Heart right ventricle (tissue), 16 donors: Measurements from ENCODE around the gene MRGPRX2. TPM values are rescaled to one million over a fixed set of nuclear protein-coding genes. Genes with fewer than 3 reads are reported as not detected.

ENCODE experiments used
- ATAC-seq, 8 donors: fragments of 200-7000 bp; cut with Tn5 transposase; one replicate each; pipeline ENCODE4 v1.9.1; 2020; ENCODE audit warnings: mild to moderate bottlenecking in 8 of 8, moderate library complexity in 8 of 8, moderate number of reproducible peaks in 1 of 8
- DNase-seq, 2 donors: peaks; one replicate each; pipeline ENCODE4 v3.0.0-alpha.2; 2020
- H3K27ac ChIP-seq, 10 donors: fragments of 200-600 bp; sonication (generic) in 2 of 10; one replicate each; pipeline versions ENCODE4 v1.5.0 to v1.8.0; 2020 to 2022; ENCODE audit warnings: mild to moderate bottlenecking in 3 of 10
- H3K27me3 ChIP-seq, 7 donors: fragments of 200-600 bp; one replicate each; pipeline ENCODE4 v1.8.0; 2021 to 2022; ENCODE audit warnings: mild to moderate bottlenecking in 2 of 7
- H3K36me3 ChIP-seq, 9 donors: fragments of 200-600 bp; sonication (generic) in 1 of 9; one replicate each; pipeline versions ENCODE4 v1.5.0 to v1.8.0; 2020 to 2022; ENCODE audit warnings: mild to moderate bottlenecking in 2 of 9
- H3K4me1 ChIP-seq, 9 donors: fragments of 200-600 bp; sonication (generic) in 1 of 9; one replicate each; pipeline versions ENCODE4 v1.5.0 to v1.8.0; 2020 to 2022; ENCODE audit warnings: mild to moderate bottlenecking in 4 of 9
- H3K4me3 ChIP-seq, 10 donors: fragments of 200-600 bp; sonication (generic) in 2 of 10; one replicate each; pipeline versions ENCODE4 v1.5.0 to v1.8.0; 2020 to 2022; ENCODE audit warnings: mild to moderate bottlenecking in 7 of 10, moderate library complexity in 2 of 10
- H3K9me3 ChIP-seq, 11 donors: fragments of 200-600 bp in 10 of 11; sonication (generic) in 2 of 11; one replicate each; pipeline versions ENCODE4 v1.5.0 to v1.8.0; 2013 to 2022; ENCODE audit warnings: mild to moderate bottlenecking in 2 of 11, control low read depth in 1 of 11, moderate library complexity in 1 of 11
- WGBS, 2 donors: extraction: QIAGEN DNeasy Blood & Tissue Kit; methylation state at CpG; one replicate each; pipeline ENCODE4 v1.1.7; 2013; ENCODE audit warnings: inconsistent platforms in 1 of 2; 5-methylcytosine and 5-hydroxymethylcytosine counted together
- intact Hi-C, 10 donors: fragments of 100-400 bp; cut with DNase I; formaldehyde crosslinking; loops; one replicate each; pipeline versions ENCODE4 v1.11.1 to v1.14.2; 2022
- polyA plus RNA-seq, 2 donors: library from polyadenylated mRNA; stranded (reverse); fragments of 200-250 nt; gene quantifications; one replicate each; pipeline ENCODE4 v1.2.3, GENCODE V29; 2013
- total RNA-seq, 10 donors: library from RNA; stranded (reverse); fragmentation: NEBNext Ultra II Directional in 3 of 10; extraction: Animal tissue kit (Norgen Biotek cat#: 25700) in 3 of 10; gene quantifications; one replicate each; pipeline versions ENCODE4 v1.2.1 to v1.2.4, GENCODE V29; 2021 to 2023
- TF ChIP-seq, protein P1 (sequence below), 9 donors: fragments of 200-600 bp; sonication (generic) in 2 of 9; IDR thresholded peaks; one replicate each; pipeline versions ENCODE4 v1.5.0 to v1.8.0; 2021 to 2022; ENCODE audit warnings: antibody characterized with exemption in 9 of 9, mild to moderate bottlenecking in 5 of 9, moderate library complexity in 1 of 9
- donor health status: Arrhythmogenic right ventricular cardiomyopathy.
- donor health status: ischemic (EF 13 %, LVEDD 7.1; RV severe dilation, severe dysfunction).
- donor health status: healthy with polysubstance abuse.
- donor health status: DM: no; HTN: yes; CAD: no.
- donor health status: DM: no; HTN: no; CAD: no.
- donor health status: ischemic (EF 25% LVEDD 6.9; RV normal size, moderate dysfunction).
- donor health status: ischemic (EF 25% LVEDD 5.7; RV mildly dilated, moderate dysfunction).
- donor health status: healthy.
- donor health status: DM: yes; HTN: yes; CAD: no.
- donor health status: Ischemic cardiomyopathy.
- donor health status: ischemic (EF 35%, LVEDD 5.7; RV mildly dilated, moderate dysfunction).
- donor health status: nonischemic (EF 11% LVEDD 7.7; RV severe dilation, severe dysfunction).
- donor health status: DM: yes; HTN: yes; CAD: no.
- donor health status: PGD.
- donor health status: ischemic (EF 29% LVEDD 5.4; RV normal size, mild dysfunction).
- donor health status: nonischemic (EF 23%, LVEDD 6.1; RV moderate dilation, normal function).

The MRGPRX2 gene
- total and polyA plus RNA-seq, 12 donors = 0.15 TPM; not detected in 11

DNA sequence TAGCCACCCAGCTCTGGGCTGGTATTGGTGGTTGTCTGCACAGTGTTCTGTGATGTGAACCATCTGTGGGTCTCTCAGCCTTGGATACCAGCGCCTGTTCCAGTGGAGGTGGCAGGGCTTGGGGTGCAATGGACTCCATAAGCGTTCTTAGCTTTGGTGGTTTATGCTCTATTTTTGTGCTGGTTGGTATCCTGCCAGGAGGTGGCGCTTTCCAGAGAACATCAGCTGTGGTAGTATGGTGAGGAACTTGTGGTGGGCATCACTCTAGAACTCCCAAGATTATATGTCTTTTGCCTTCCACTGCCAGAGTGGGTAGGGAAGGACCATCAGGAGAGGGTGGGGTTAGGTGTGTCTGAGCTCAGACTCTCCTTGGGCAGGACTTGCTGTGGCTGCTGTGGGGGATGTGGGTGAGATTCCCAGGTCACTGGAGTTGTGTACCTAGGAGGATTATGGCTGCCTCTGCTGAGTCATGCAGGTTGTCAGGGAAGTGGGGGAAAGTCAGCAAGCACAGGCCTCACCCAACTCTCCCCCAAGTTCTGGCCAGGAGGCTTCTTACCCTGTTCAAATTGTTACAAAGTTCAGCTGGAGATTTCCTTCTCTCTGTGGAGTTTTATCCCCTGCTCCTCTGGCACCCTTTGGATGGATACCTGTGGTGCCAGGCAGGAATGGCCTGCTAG, 47.2 kb downstream of the MRGPRX2 start:
- intact Hi-C loops = no loop called here

DNA sequence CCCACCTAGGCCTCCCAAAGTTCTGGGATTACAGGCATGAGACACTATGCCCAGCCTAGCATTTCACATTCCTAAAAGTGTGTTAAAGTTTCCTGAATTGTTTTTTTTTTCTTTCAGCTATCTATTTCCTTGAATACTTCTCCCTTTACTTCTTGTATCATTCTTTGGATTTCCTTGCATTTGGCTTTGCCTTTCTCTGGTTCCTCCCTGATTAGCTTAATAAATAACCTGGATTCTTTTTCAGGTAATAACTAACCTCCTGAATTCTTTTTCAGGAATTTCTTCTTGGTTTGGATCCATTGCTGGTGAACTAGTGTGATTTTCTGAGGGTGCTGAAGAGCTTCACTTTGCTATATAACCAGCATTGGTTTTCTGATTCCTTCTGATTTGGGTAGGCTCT, 47.9 kb downstream of the MRGPRX2 start:
- H3K27ac ChIP-seq = no peak overlapping the region
- H3K36me3 ChIP-seq = no peaks in the 10 kb centered on the region
- intact Hi-C loops = no loop called here
- ATAC-seq (no peak), DNase-seq (no peak)
- peaks cover 0 to 6% (median 0%) of the 10 kb centered on the region in 7 donors for H3K27me3 ChIP-seq
- TF ChIP-seq, protein P1, sequence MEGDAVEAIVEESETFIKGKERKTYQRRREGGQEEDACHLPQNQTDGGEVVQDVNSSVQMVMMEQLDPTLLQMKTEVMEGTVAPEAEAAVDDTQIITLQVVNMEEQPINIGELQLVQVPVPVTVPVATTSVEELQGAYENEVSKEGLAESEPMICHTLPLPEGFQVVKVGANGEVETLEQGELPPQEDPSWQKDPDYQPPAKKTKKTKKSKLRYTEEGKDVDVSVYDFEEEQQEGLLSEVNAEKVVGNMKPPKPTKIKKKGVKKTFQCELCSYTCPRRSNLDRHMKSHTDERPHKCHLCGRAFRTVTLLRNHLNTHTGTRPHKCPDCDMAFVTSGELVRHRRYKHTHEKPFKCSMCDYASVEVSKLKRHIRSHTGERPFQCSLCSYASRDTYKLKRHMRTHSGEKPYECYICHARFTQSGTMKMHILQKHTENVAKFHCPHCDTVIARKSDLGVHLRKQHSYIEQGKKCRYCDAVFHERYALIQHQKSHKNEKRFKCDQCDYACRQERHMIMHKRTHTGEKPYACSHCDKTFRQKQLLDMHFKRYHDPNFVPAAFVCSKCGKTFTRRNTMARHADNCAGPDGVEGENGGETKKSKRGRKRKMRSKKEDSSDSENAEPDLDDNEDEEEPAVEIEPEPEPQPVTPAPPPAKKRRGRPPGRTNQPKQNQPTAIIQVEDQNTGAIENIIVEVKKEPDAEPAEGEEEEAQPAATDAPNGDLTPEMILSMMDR (IDR thresholded peaks at IDR 0.05) = no peak
- no peak overlapping the region for H3K4me3 ChIP-seq
- peaks cover 0 to 16% (median 0%) of the 10 kb centered on the region in 11 donors for H3K9me3 ChIP-seq
- no peaks in the 10 kb centered on the region for H3K4me1 ChIP-seq

More for the DNA sequence above, 47.2 kb downstream of the MRGPRX2 start:
- ATAC-seq (no peak), DNase-seq (no peak)
- H3K27me3 ChIP-seq = peaks cover 0 to 13% (median 0%) of the 10 kb centered on the region in 7 donors
- H3K36me3 ChIP-seq = no peaks in the 10 kb centered on the region
- H3K4me3 ChIP-seq = no peak overlapping the region
- no peaks in the 10 kb centered on the region for H3K4me1 ChIP-seq
- peaks cover 0 to 16% (median 0%) of the 10 kb centered on the region in 11 donors for H3K9me3 ChIP-seq
- WGBS, 2 donors = 69 to 81% methylated on average over 3 of the region's 3 CpGs
- TF ChIP-seq, protein P1 (IDR thresholded peaks at IDR 0.05) = no peak
- no peak overlapping the region for H3K27ac ChIP-seq

Other genes starting within 250 kb of the MRGPRX2 start
- gene MRGPRX1, start 121.3 kb downstream of the MRGPRX2 start, total RNA-seq = not detected
- not detected for gene MRGPRX1, start 121.3 kb downstream of the MRGPRX2 start, polyA plus RNA-seq
- gene ZDHHC13, start 56.5 kb upstream of the MRGPRX2 start, total RNA-seq = 1 to 10 TPM; 6.0 to 9.3 (median 6.8) TPM
- gene ZDHHC13, start 56.5 kb upstream of the MRGPRX2 start, polyA plus RNA-seq = 1 to 10 TPM; 8.0 to 9.4 TPM
- 1,000 to 10,000 TPM in 8 of 10 donors, 100 to 1,000 TPM in 2; 648 to 3,929 (median 2,797) TPM for gene CSRP3, start 141.3 kb upstream of the MRGPRX2 start, total RNA-seq
- gene CSRP3, start 141.3 kb upstream of the MRGPRX2 start, polyA plus RNA-seq = 1,000 to 10,000 TPM in 1 of 2 donors, 100 to 1,000 TPM in 1; 534 to 1,893 TPM
- gene E2F8, start 180.2 kb upstream of the MRGPRX2 start, total RNA-seq = 1 to 10 TPM in 9 of 10 donors, under 1 TPM in 1; 0.86 to 5.0 (median 3.7) TPM
- under 1 TPM; 0.73 to 0.87 TPM for gene E2F8, start 180.2 kb upstream of the MRGPRX2 start, polyA plus RNA-seq